Mesenchymal stem cell (in vitro differentiated cells and primary cell): Measurements from ENCODE around the gene SLN.

Experiments used
- DNase-seq: peaks from one replicate; pipeline ENCODE4 v3.0.0-alpha.2; 2013
- H2AFZ ChIP-seq: one replicate; pipeline ENCODE4 v1.6.1; 2013; ENCODE audit warnings: low read depth, mild to moderate bottlenecking, control low read depth, inconsistent platforms, low read length, moderate library complexity
- H2AK5ac ChIP-seq: 2 replicates; pipeline ENCODE4 v1.6.1; 2013; ENCODE audit warnings: low read length, moderate library complexity, mild to moderate bottlenecking, inconsistent platforms; ENCODE audit not compliant: severe bottlenecking
- H2BK120ac ChIP-seq: one replicate; pipeline ENCODE4 v1.6.1; 2013; ENCODE audit warnings: low read depth, mild to moderate bottlenecking, inconsistent platforms, low read length, moderate library complexity
- H2BK12ac ChIP-seq, 2 experiments: one replicate each; pipeline ENCODE4 v1.6.1; 2013; ENCODE audit warnings: inconsistent platforms in 2 of 2, low read length in 2 of 2, mild to moderate bottlenecking in 2 of 2, moderate library complexity in 2 of 2, control low read depth in 1 of 2
- H2BK15ac ChIP-seq: one replicate; pipeline ENCODE4 v1.6.1; 2013; ENCODE audit warnings: mild to moderate bottlenecking, low read depth, inconsistent platforms; ENCODE audit not compliant: poor library complexity, severe bottlenecking
- H2BK5ac ChIP-seq: 2 replicates; pipeline ENCODE4 v1.6.1; 2013; ENCODE audit warnings: low read depth, mild to moderate bottlenecking, low read length, control low read depth, inconsistent platforms; ENCODE audit not compliant: poor library complexity, severe bottlenecking
- H3K14ac ChIP-seq, 2 experiments: one replicate each; pipeline ENCODE4 v1.6.1; 2013; ENCODE audit warnings: inconsistent platforms in 2 of 2, low read length in 2 of 2, control low read depth in 1 of 2, mild to moderate bottlenecking in 1 of 2, moderate library complexity in 1 of 2
- H3K18ac ChIP-seq, 2 experiments: one replicate each; pipeline ENCODE4 v1.6.1; 2013; ENCODE audit warnings: inconsistent platforms in 2 of 2, low read length in 2 of 2, control low read depth in 1 of 2, low read depth in 1 of 2, mild to moderate bottlenecking in 1 of 2
- H3K23ac ChIP-seq, 2 experiments: one replicate each; pipeline ENCODE4 v1.6.1; 2013; ENCODE audit warnings: inconsistent platforms in 2 of 2, low read length in 2 of 2, mild to moderate bottlenecking in 2 of 2, moderate library complexity in 2 of 2, control low read depth in 1 of 2
- H3K27ac ChIP-seq: 2 replicates; pipeline ENCODE4 v1.5.1; 2013; ENCODE audit warnings: mild to moderate bottlenecking, moderate library complexity, low read length, control low read depth, inconsistent platforms; ENCODE audit not compliant: poor library complexity, severe bottlenecking
- H3K27me3 ChIP-seq, 2 experiments: 2 replicates each; pipeline versions ENCODE4 v1.6.1 to v1.7.0; 2013; ENCODE audit warnings: low read length in 2 of 2, mild to moderate bottlenecking in 2 of 2, moderate library complexity in 2 of 2, control low read depth in 1 of 2, inconsistent platforms in 1 of 2; ENCODE audit not compliant: control insufficient read depth in 1 of 2, insufficient read depth in 1 of 2
- H3K36me3 ChIP-seq, 2 experiments: 2 replicates each; pipeline versions ENCODE4 v1.6.1 to v1.7.0; 2013; ENCODE audit warnings: low read length in 2 of 2, control low read depth in 1 of 2, inconsistent platforms in 1 of 2, low read depth in 1 of 2, mild to moderate bottlenecking in 1 of 2; ENCODE audit not compliant: insufficient read depth in 2 of 2, control insufficient read depth in 1 of 2
- H3K4ac ChIP-seq, 2 experiments: one replicate each; pipeline ENCODE4 v1.6.1; 2013; ENCODE audit warnings: inconsistent platforms in 2 of 2, low read length in 2 of 2, mild to moderate bottlenecking in 2 of 2, moderate library complexity in 2 of 2, control low read depth in 1 of 2, low read depth in 1 of 2
- H3K4me1 ChIP-seq: 2 replicates; pipeline ENCODE4 v1.6.1; 2013; ENCODE audit warnings: low read depth, low read length, control low read depth; ENCODE audit not compliant: control insufficient read depth, insufficient read depth
- H3K4me2 ChIP-seq: 2 replicates; pipeline ENCODE4 v1.6.1; 2013; ENCODE audit warnings: low read length, mild to moderate bottlenecking, inconsistent platforms; ENCODE audit not compliant: poor library complexity, severe bottlenecking
- H3K4me3 ChIP-seq, 2 experiments: 2 replicates each; pipeline versions ENCODE4 v1.5.1 to v1.7.0; 2013; ENCODE audit warnings: low read length in 2 of 2, mild to moderate bottlenecking in 2 of 2, control low read depth in 1 of 2, low read depth in 1 of 2; ENCODE audit not compliant: insufficient read depth in 1 of 2
- H3K79me1 ChIP-seq: replicated peaks from 2 replicates; pipeline ENCODE4 v1.6.1; 2013; ENCODE audit warnings: mild to moderate bottlenecking, control low read depth, low read length, inconsistent platforms; ENCODE audit not compliant: poor library complexity, severe bottlenecking
- H3K9ac ChIP-seq: 2 replicates; pipeline ENCODE4 v1.7.0; 2013; ENCODE audit warnings: mild to moderate bottlenecking, low read length, moderate library complexity
- H3K9me3 ChIP-seq: 2 replicates; pipeline ENCODE4 v1.7.0; 2013; ENCODE audit warnings: mild to moderate bottlenecking, low read length; ENCODE audit not compliant: control insufficient read depth
- H4K8ac ChIP-seq: one replicate; pipeline ENCODE4 v1.6.1; 2013; ENCODE audit warnings: inconsistent platforms, mild to moderate bottlenecking, low read length, moderate library complexity
- H4K91ac ChIP-seq: one replicate; pipeline ENCODE4 v1.6.1; 2013; ENCODE audit warnings: mild to moderate bottlenecking, low read length, inconsistent platforms
- WGBS: methylation state at CpG from one replicate; pipeline ENCODE4 v1.1.7; 2013; ENCODE audit warnings: mixed read lengths; 5-methylcytosine and 5-hydroxymethylcytosine counted together

The SLN gene

GRCh38 chr11:107665018-107665417 lies 46.8 kb downstream of the SLN start:
- Histone ChIP-seq H2AFZ (no peak overlapping the region), H3K4me2 (no peak overlapping the region), H3K79me1 (no peaks in the 10 kb centered on the region), H3K4ac (no peak overlapping the region), H2BK5ac (no peak overlapping the region), H2AK5ac (no peak overlapping the region), H3K18ac (no peak overlapping the region), H3K9ac (no peak overlapping the region), H3K14ac (no peak overlapping the region), H2BK120ac (no peak overlapping the region), H2BK12ac (no peak overlapping the region), H3K9me3 (no peaks in the 10 kb centered on the region), H4K8ac (no peak overlapping the region), H3K23ac (no peak overlapping the region), H3K27me3 (peaks cover 26 to 31% of the 10 kb centered on the region in 2 experiments), H4K91ac (no peak overlapping the region), H3K36me3 (no peaks in the 10 kb centered on the region), H3K4me1 (no peaks in the 10 kb centered on the region), H3K4me3 (no peak overlapping the region), H3K27ac (no peak overlapping the region), H2BK15ac (no peak overlapping the region)
- DNase-seq, result no peak
- 93% methylated on average over 9 of the region's 10 CpGs for WGBS

GRCh38 chr11:107661656-107662055 lies 50.2 kb downstream of the SLN start:
- Histone ChIP-seq H3K27ac (no peak overlapping the region), H3K4me1 (no peaks in the 10 kb centered on the region), H2AK5ac (no peak overlapping the region), H3K36me3 (no peaks in the 10 kb centered on the region), H2BK120ac (no peak overlapping the region), H3K79me1 (no peaks in the 10 kb centered on the region), H2BK15ac (no peak overlapping the region), H3K18ac (no peak overlapping the region), H3K27me3 (peaks cover 22% of the 10 kb centered on the region in 2 experiments), H4K91ac (no peak overlapping the region), H3K4me2 (no peak overlapping the region), H2BK12ac (no peak overlapping the region), H4K8ac (no peak overlapping the region), H3K9ac (no peak overlapping the region), H3K9me3 (no peaks in the 10 kb centered on the region), H2BK5ac (no peak overlapping the region), H2AFZ (no peak overlapping the region), H3K14ac (no peak overlapping the region), H3K23ac (no peak overlapping the region), H3K4ac (no peak overlapping the region), H3K4me3 (no peak overlapping the region)
- 100% methylated on average over 1 of the region's 1 CpG for WGBS
- no peak for DNase-seq

GRCh38 chr11:107660066-107660465 lies 51.8 kb downstream of the SLN start:
- no peak overlapping the region for H3K9ac ChIP-seq
- H3K4me2 ChIP-seq, result no peak overlapping the region
- peaks cover 20 to 21% of the 10 kb centered on the region in 2 experiments for H3K27me3 ChIP-seq
- no peak overlapping the region for H2BK15ac ChIP-seq
- no peak overlapping the region for H3K18ac ChIP-seq
- no peak overlapping the region for H3K23ac ChIP-seq
- H3K4ac ChIP-seq, result no peak overlapping the region
- H4K8ac ChIP-seq, result no peak overlapping the region
- H3K4me3 ChIP-seq, result no peak overlapping the region
- no peak overlapping the region for H4K91ac ChIP-seq
- no peak overlapping the region for H2BK120ac ChIP-seq
- no peak for DNase-seq
- H3K9me3 ChIP-seq, result no peaks in the 10 kb centered on the region
- no peaks in the 10 kb centered on the region for H3K79me1 ChIP-seq
- H2BK12ac ChIP-seq, result no peak overlapping the region
- 50% methylated on average over 1 of the region's 3 CpGs for WGBS
- no peak overlapping the region for H3K14ac ChIP-seq
- H3K27ac ChIP-seq, result no peak overlapping the region
- H2AK5ac ChIP-seq, result no peak overlapping the region
- no peaks in the 10 kb centered on the region for H3K4me1 ChIP-seq
- H2BK5ac ChIP-seq, result no peak overlapping the region
- no peaks in the 10 kb centered on the region for H3K36me3 ChIP-seq
- H2AFZ ChIP-seq, result no peak overlapping the region

- Histone ChIP-seq H4K91ac (no peak overlapping the region), H3K36me3 (no peaks in the 10 kb centered on the region), H2AK5ac (no peak overlapping the region), H3K18ac (no peak overlapping the region), H2AFZ (no peak overlapping the region), H2BK15ac (no peak overlapping the region), H3K9me3 (no peaks in the 10 kb centered on the region), H2BK5ac (no peak overlapping the region), H2BK12ac (no peak overlapping the region), H3K4ac (no peak overlapping the region), H3K4me1 (no peaks in the 10 kb centered on the region), H3K4me3 (no peak overlapping the region), H3K9ac (no peak overlapping the region), H2BK120ac (no peak overlapping the region), H4K8ac (no peak overlapping the region), H3K23ac (no peak overlapping the region), H3K27ac (no peak overlapping the region), H3K14ac (no peak overlapping the region), H3K4me2 (no peak overlapping the region), H3K79me1 (no peaks in the 10 kb centered on the region), H3K27me3 (peaks cover 17 to 18% of the 10 kb centered on the region in 2 experiments)
- no peak for DNase-seq
Observed at GRCh38 chr11:107659310-107659709, 52.5 kb downstream of the SLN start.
